Mucosa of rectum (tissue), 2 donors: ENCODE data around the gene SULT2B1.
"Not testable (repeated sequence)": the region's sequence is repeated elsewhere in the genome, so short reads cannot be mapped to it uniquely, and the experiment has no call there.

Experiments
- H3K27ac ChIP-seq, 2 donors: one replicate each; pipeline ENCODE4 v1.7.0; 2013; ENCODE audit warnings: inconsistent platforms in 2 of 2, low read depth in 2 of 2, low read length in 2 of 2
- H3K27me3 ChIP-seq, 2 donors: one replicate each; pipeline ENCODE4 v1.7.0; 2013; ENCODE audit warnings: low read length in 2 of 2; ENCODE audit not compliant: control insufficient read depth in 2 of 2, insufficient read depth in 2 of 2
- H3K36me3 ChIP-seq, 2 donors: one replicate each; pipeline ENCODE4 v1.7.0; 2013; ENCODE audit warnings: low read length in 2 of 2; ENCODE audit not compliant: control insufficient read depth in 2 of 2, insufficient read depth in 2 of 2
- H3K4me1 ChIP-seq, 2 donors: one replicate each; pipeline ENCODE4 v1.7.0; 2013; ENCODE audit warnings: low read length in 2 of 2, mild to moderate bottlenecking in 1 of 2; ENCODE audit not compliant: control insufficient read depth in 2 of 2, insufficient read depth in 2 of 2
- H3K4me3 ChIP-seq, 2 donors: one replicate each; pipeline ENCODE4 v1.7.0; 2013; ENCODE audit warnings: low read length in 2 of 2
- H3K9ac ChIP-seq, 2 donors: one replicate each; pipeline ENCODE4 v1.7.0; 2013; ENCODE audit warnings: low read length in 2 of 2, low read depth in 1 of 2, mild to moderate bottlenecking in 1 of 2
- H3K9me3 ChIP-seq, 2 donors: one replicate each; pipeline ENCODE4 v1.7.0; 2013; ENCODE audit warnings: low read length in 2 of 2; ENCODE audit not compliant: control insufficient read depth in 2 of 2
- donor health status: healthy.
- donor health status: Normal muscosa, but diverticular disease.

Gene SULT2B1

GRCh38 chr19:48524732-48525131, 27.2 kb upstream of the SULT2B1 start:
- Histone ChIP-seq H3K27me3 (peaks cover 3 to 10% of the 10 kb centered on the region in 2 donors), H3K4me1 (no peaks in the 10 kb centered on the region), H3K9me3 (peaks cover 8 to 23% of the 10 kb centered on the region in 2 donors), H3K36me3 (no peaks in the 10 kb centered on the region), H3K9ac (no peak overlapping the region), H3K27ac (no peak overlapping the region), H3K4me3 (no peak overlapping the region)

GRCh38 chr19:48529156-48529555, 22.8 kb upstream of the SULT2B1 start:
- no peak overlapping the region for H3K9ac ChIP-seq
- no peaks in the 10 kb centered on the region for H3K4me1 ChIP-seq
- peaks cover 8 to 20% of the 10 kb centered on the region in 2 donors for H3K9me3 ChIP-seq
- no peaks in the 10 kb centered on the region for H3K36me3 ChIP-seq
- H3K27ac ChIP-seq: no peak overlapping the region
- no peak overlapping the region for H3K4me3 ChIP-seq
- peaks cover 10 to 19% of the 10 kb centered on the region in 2 donors for H3K27me3 ChIP-seq

- Histone ChIP-seq H3K4me1 (no peaks in the 10 kb centered on the region), H3K36me3 (no peaks in the 10 kb centered on the region), H3K27me3 (peaks cover 12 to 19% of the 10 kb centered on the region in 2 donors), H3K27ac (no peak overlapping the region), H3K4me3 (no peak overlapping the region), H3K9ac (no peak overlapping the region), H3K9me3 (peaks cover 8 to 17% of the 10 kb centered on the region in 2 donors)
Measured at GRCh38 chr19:48530066-48530720, 21.8 kb upstream of the SULT2B1 start.

- Histone ChIP-seq H3K27ac (no peak overlapping the region), H3K9me3 (peaks cover 8 to 17% of the 10 kb centered on the region in 2 donors), H3K27me3 (peaks cover 12 to 19% of the 10 kb centered on the region in 2 donors), H3K4me1 (no peaks in the 10 kb centered on the region), H3K9ac (no peak overlapping the region), H3K36me3 (no peaks in the 10 kb centered on the region), H3K4me3 (no peak overlapping the region)
Measured at GRCh38 chr19:48530770-48531169, 21.2 kb upstream of the SULT2B1 start.

- Histone ChIP-seq H3K4me1 (no peaks in the 10 kb centered on the region), H3K9me3 (peaks cover 4 to 5% of the 10 kb centered on the region in 2 donors), H3K4me3 (no peak overlapping the region), H3K9ac (no peak overlapping the region), H3K36me3 (no peaks in the 10 kb centered on the region), H3K27ac (no peak overlapping the region), H3K27me3 (peaks cover 12 to 23% of the 10 kb centered on the region in 2 donors)
Measured at GRCh38 chr19:48533770-48534169, 18.2 kb upstream of the SULT2B1 start.

- Histone ChIP-seq H3K9ac (no peak overlapping the region), H3K36me3 (no peaks in the 10 kb centered on the region), H3K27me3 (peaks cover 6 to 21% of the 10 kb centered on the region in 2 donors)
Measured at GRCh38 chr19:48537541-48537940, 14.4 kb upstream of the SULT2B1 start.

GRCh38 chr19:48538057-48538456, 13.9 kb upstream of the SULT2B1 start:
- not testable (repeated sequence) for H3K9ac ChIP-seq, H3K36me3 ChIP-seq, H3K9me3 ChIP-seq, H3K4me1 ChIP-seq, H3K27ac ChIP-seq, H3K4me3 ChIP-seq
- peaks cover 6 to 21% of the 10 kb centered on the region in 2 donors for H3K27me3 ChIP-seq

More at GRCh38 chr19:48537541-48537940, 14.4 kb upstream of the SULT2B1 start:
- H3K9me3 ChIP-seq: no peaks in the 10 kb centered on the region
- no peak overlapping the region for H3K27ac ChIP-seq
- no peaks in the 10 kb centered on the region for H3K4me1 ChIP-seq
- no peak overlapping the region for H3K4me3 ChIP-seq

GRCh38 chr19:48539503-48540096, 12.4 kb upstream of the SULT2B1 start:
- Histone ChIP-seq H3K27ac (no peak overlapping the region), H3K9me3 (no peaks in the 10 kb centered on the region), H3K27me3 (peaks cover 0 to 20% of the 10 kb centered on the region in 2 donors), H3K4me3 (no peak overlapping the region), H3K9ac (no peak overlapping the region), H3K4me1 (peaks cover 3 to 5% of the 10 kb centered on the region in 2 donors), H3K36me3 (no peaks in the 10 kb centered on the region)

GRCh38 chr19:48540110-48540509, 11.9 kb upstream of the SULT2B1 start:
- peaks cover 3 to 5% of the 10 kb centered on the region in 2 donors for H3K4me1 ChIP-seq
- no peaks in the 10 kb centered on the region for H3K9me3 ChIP-seq
- no peaks in the 10 kb centered on the region for H3K36me3 ChIP-seq
- no peak overlapping the region for H3K4me3 ChIP-seq
- H3K27me3 ChIP-seq: peaks cover 0 to 20% of the 10 kb centered on the region in 2 donors
- no peak overlapping the region for H3K9ac ChIP-seq
- no peak overlapping the region for H3K27ac ChIP-seq

- no peaks in the 10 kb centered on the region for H3K36me3 ChIP-seq
Measured at GRCh38 chr19:48541813-48542212, 10.2 kb upstream of the SULT2B1 start.

More at GRCh38 chr19:48541813-48542212, 10.2 kb upstream of the SULT2B1 start:
- H3K4me1 ChIP-seq: peaks cover 3 to 5% of the 10 kb centered on the region in 2 donors
- H3K9ac ChIP-seq: no peak overlapping the region
- peaks cover 3 to 23% of the 10 kb centered on the region in 2 donors for H3K27me3 ChIP-seq
- H3K9me3 ChIP-seq: no peaks in the 10 kb centered on the region
- no peak overlapping the region for H3K27ac ChIP-seq
- H3K4me3 ChIP-seq: no peak overlapping the region
